Brain microvascular endothelial cell (primary cell): ENCODE data around the gene SDHA.
"Not testable (repeated sequence)": the region's sequence is repeated elsewhere in the genome, so short reads cannot be mapped to it uniquely, and the experiment has no call there.

Source experiments
- DNase-seq: peaks from one replicate; pipeline ENCODE4 v3.0.0-alpha.2; 2020
- H3K27ac ChIP-seq: fragments of 250-450 bp; sonication (Bioruptor Pico); 2 replicates; pipeline ENCODE4 v1.5.1; 2020; ENCODE audit warnings: mild to moderate bottlenecking, moderate library complexity
- H3K27me3 ChIP-seq: fragments of 250-450 bp; sonication (Bioruptor Pico); replicated peaks from 2 replicates; pipeline ENCODE4 v1.5.1; 2020; ENCODE audit warnings: mild to moderate bottlenecking
- H3K36me3 ChIP-seq: fragments of 250-450 bp; sonication (Bioruptor Pico); replicated peaks from 2 replicates; pipeline ENCODE4 v1.5.1; 2020; ENCODE audit warnings: mild to moderate bottlenecking
- H3K4me3 ChIP-seq: 2 replicates; pipeline ENCODE4 v1.5.1; 2011; ENCODE audit warnings: low read depth, mild to moderate bottlenecking, control low read depth, low read length, moderate library complexity
- CTCF ChIP-seq: IDR thresholded peaks from 2 replicates; pipeline ENCODE4 v1.5.1; 2011; ENCODE audit warnings: low read depth, mild to moderate bottlenecking, moderate library complexity, low read length, control low read depth, inconsistent platforms; ENCODE audit errors: missing control alignments
- in situ Hi-C: cut with HindIII; loops from 2 replicates; pipeline ENCODE4 v1.10.0; 2017; ENCODE audit warnings: low sequenced_read_pairs, low pct_ligation_motif_present

The SDHA gene

GRCh38 chr5:206927-207536 lies 11.1 kb upstream of the SDHA start:
- in situ Hi-C loops = no loop called here
- no peak overlapping the region for H3K27ac ChIP-seq
- no peak overlapping the region for H3K4me3 ChIP-seq
- H3K36me3 ChIP-seq = peaks cover 2% of the 10 kb centered on the region
- H3K27me3 ChIP-seq = no peaks in the 10 kb centered on the region
- no peak for TF ChIP-seq CTCF
- DNase-seq = no peak

GRCh38 chr5:207599-207998 lies 10.5 kb upstream of the SDHA start:
- no peak overlapping the region for H3K27ac ChIP-seq
- no peaks in the 10 kb centered on the region for H3K27me3 ChIP-seq
- DNase-seq = no peak
- H3K4me3 ChIP-seq = no peak overlapping the region
- TF ChIP-seq CTCF = no peak
- H3K36me3 ChIP-seq = peaks cover 2% of the 10 kb centered on the region
- in situ Hi-C loops = no loop called here

- DNase-seq = no peak
- H3K36me3 ChIP-seq = peaks cover 3% of the 10 kb centered on the region
- in situ Hi-C loops = no loop called here
- no peak overlapping the region for H3K4me3 ChIP-seq
- TF ChIP-seq CTCF = no peak
- H3K27ac ChIP-seq = no peak overlapping the region
- H3K27me3 ChIP-seq = no peaks in the 10 kb centered on the region
Observed at GRCh38 chr5:208449-209114, 9.5 kb upstream of the SDHA start.

GRCh38 chr5:213803-214395 lies 4.2 kb upstream of the SDHA start:
- Histone ChIP-seq H3K4me3 (no peak overlapping the region), H3K27me3 (no peaks in the 10 kb centered on the region), H3K27ac (no peak overlapping the region), H3K36me3 (peaks cover 6% of the 10 kb centered on the region)
- DNase-seq = no peak
- TF ChIP-seq CTCF = no peak
- in situ Hi-C loops = no loop called here

GRCh38 chr5:215256-215655 lies 2.9 kb upstream of the SDHA start:
- DNase-seq, H3K27ac ChIP-seq, in situ Hi-C loops, H3K36me3 ChIP-seq, H3K27me3 ChIP-seq, H3K4me3 ChIP-seq: not testable (repeated sequence)

DNA sequence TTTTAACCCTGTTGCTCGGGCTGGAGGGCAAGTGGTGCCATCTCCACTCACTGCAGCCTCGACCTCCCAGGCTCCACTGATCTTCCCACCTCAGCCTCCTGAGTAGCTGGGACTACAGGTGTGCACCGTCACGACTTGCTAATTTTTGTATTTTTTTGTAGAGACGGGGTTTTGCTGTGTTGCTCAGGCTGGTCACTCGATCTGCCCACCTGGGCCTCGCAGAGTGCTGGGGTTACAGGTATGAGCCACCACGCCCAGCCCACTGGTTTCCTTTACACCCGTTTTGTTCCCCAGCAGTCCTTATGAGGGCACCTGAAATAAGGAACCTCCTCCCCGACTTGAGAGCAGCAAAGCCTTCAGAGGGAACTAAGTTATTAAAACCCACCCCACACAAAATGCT lies 2.0 kb upstream of the SDHA start:
- in situ Hi-C loops, DNase-seq, H3K27ac ChIP-seq, H3K27me3 ChIP-seq, H3K36me3 ChIP-seq, H3K4me3 ChIP-seq: not testable (repeated sequence)
